HG03064 (cell line): ENCODE measurements around the gene DTX1.

ENCODE experiments used
- ATAC-seq: cut with Tn5 transposase; IDR thresholded peaks from one replicate; pipeline ENCODE4 v1.9.1; 2021; ENCODE audit warnings: low read depth; ENCODE audit not compliant: unreplicated experiment

The DTX1 gene

DNA sequence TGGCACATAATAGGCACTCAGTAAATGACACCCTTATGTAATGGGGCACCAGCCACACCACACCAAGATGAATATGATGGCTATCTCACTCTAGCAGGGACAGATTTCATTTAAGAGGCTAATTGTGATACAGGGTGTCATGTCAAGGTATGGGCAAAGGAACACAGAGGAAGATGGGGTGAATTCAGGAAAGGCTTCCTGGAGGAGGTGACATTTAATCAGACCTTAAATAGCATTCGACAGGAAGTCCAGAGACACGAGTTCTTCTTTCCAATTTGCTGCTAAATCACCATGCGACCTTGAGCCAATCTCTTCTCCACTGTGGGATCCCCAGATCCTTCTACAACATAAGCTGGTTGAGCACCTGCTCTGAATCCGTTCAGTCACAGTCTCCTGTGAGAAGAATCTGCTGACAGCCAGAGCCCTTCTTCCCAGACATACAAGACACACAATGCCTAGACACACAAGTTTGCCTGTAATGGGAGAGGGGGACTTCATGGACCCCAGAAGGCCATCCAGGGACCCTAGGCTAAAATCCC lies 1.5 kb upstream of the DTX1 start:
- ATAC-seq: no peak

DNA sequence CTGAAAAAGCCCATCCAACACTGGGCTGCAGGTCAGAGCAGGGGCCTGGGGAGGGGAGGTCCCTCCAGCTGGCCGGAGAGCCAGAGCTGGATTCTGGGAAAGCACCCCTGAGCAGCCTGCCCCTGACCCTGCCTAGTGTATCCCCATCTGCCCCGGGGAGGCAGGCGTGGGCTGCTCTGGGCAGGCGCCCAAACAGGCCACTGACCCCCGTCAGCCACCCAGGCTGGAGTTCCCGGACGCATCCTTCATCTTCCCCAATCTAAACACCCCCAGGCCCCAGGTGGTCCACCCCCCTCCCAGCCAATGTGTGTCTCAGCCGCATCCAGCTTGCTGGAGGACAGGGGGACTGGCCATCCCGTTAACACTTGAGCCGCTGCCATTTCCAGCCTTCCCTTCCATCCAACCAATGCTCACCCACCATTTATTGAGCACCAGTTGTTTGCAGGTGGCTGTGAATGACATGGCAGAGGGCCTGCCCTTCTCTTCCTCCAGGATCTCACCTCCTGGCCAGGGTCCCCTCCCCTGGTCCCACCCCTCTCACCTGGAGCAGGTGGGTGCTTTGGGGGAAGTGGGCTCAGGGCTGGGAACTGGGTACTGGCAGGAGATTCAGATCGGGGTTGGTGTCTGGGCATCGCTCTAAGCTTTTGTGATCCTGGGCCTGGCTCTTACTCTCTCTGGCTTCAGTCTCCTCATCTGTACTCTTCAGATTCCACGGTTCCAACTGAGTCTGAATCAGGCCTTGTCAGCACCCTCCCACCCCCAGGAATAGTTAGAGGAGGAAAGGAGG lies 743 bp upstream of the DTX1 start:
- ATAC-seq: no peak

GRCh38 chr12:113056381-113056630 lies 224 bp upstream of the DTX1 start:
- ATAC-seq: no peak

GRCh38 chr12:113057565-113058485 lies 1.3 kb downstream of the DTX1 start:
- ATAC-seq: no peak

DNA sequence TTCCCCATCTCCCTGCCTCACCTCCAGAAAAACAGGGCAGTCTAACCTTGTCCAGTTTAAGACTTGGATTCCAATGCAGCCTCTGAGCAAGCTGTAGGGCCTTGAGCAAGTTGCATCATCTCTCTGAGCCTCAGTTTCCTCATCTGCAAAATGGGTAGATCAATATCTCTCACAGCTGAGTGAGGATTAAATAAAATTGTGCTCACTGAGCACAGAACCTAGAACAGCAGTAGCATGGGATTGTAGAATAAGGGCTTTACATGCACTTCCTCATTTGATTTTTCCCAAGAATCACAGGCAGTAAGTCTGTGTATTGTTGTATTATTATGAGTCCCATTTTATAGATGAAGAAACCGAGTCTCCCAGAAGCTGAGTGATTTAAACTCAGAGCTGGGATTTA lies 2.0 kb downstream of the DTX1 start:
- no peak for ATAC-seq

- no peak for ATAC-seq
Measured at GRCh38 chr12:113059071-113059595, 2.6 kb downstream of the DTX1 start.

GRCh38 chr12:113060336-113060960 lies 3.9 kb downstream of the DTX1 start:
- no peak for ATAC-seq

DNA sequence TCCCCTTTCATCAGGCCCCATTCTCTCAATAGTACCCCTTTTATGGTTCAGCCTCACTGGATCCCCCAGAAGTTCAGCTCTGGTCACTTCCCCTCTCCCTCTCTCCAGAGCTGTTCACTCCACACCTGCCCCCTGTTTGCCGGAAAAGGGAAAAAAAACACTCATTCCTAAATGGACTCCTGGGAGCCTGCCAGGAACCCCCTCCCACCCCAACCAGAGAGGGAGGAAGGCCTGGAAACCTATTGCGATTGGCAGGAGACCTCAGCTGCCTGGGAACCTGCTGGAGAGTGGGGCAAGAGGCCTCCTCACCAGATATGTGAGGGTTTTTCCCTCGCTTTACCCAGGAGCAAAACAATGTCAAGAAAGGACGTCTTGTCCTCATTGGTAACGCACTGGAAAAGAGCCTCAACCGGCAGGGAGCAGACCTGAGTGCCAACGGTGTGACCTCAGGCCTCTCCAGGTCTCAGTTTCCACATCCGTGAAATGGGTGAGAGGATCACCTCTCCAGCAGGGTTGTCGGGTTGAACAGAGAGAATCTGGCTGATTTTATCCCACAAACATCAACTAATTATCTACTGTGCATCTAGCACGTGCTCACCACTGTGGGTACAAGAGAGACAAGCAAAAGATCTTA lies 4.6 kb downstream of the DTX1 start:
- no peak for ATAC-seq

- no peak for ATAC-seq
Measured at GRCh38 chr12:113062502-113063395, 6.2 kb downstream of the DTX1 start.

DNA sequence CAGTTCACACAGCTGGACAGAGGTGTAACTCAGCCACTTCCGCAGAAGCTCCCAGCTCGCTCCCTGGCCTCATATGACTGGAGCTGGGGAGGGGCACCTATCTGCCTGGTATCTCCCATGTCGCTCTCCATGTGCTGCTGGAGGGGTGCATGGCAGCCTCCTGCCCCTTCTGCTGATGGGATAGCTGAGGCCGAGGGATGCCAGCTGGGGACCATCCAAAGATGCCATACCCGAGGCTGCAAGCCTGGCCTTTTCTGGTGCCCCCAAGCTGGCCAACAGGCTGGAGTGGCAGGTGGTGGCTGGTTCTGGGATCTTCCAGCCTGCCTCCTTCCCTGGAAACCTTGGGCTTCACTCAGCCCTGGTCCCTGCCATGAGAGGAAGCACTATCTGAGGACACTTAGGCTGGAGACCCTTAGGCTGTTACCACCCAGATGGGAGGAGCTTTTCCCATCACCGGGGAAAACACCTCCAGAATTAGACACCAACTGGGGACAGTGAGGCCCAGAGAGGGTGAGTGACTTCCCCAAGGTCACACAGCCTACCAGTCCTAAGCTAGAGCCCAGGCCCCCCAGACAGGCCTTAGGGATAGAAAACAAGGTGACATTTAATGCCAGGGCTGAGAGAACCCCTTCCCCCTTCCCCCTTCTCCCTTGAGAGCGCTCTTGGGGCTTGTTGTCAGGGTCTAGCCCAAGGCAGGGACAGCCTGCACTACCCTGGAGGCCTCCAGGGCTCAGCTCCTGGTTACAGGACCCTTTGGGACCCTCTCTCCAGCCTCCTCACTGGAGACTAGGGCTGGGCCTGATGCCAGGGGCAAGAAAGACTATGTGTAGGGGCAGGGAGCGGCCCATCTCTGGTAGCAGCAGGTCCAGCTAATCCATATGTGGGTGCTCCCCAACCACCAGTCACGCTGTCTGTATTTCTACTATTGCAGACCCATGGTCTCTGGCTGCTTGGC lies 7.1 kb downstream of the DTX1 start:
- ATAC-seq: no peak

DNA sequence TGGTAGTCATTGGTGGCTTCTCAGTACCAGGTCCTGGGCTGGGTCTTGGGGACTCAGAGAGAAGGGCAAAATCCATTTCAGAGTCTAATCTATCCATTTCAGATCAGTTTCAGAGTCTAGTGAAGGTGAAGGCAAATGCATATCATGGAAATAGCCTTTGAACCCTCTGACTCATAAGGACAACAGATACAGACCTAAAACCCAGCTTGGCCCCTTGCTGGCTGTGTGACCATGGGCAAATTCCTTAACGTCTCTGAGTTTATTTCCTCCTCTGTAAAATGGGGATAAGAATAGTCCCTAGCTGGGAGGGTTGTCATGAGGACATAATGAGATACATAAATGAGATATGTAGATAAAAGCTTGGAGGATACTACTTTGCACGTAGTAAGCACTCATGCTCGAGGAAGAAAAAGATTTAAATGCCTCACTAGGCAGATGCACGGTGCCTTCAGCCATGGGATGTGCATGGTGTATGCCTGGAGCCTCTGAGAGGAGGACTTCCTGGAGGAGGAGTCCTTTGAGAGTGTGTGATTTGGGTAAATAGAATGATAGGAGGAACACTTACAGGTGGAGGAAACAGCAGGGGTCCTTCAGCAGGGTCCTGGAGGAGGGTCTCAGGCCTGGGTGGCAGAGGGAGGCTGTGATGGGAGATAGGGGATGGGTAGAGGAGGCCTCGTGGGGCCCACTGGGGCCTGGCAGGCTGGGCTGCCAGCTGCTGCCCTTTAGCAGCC lies 8.0 kb downstream of the DTX1 start:
- no peak for ATAC-seq

GRCh38 chr12:113065126-113066007 lies 8.8 kb downstream of the DTX1 start:
- no peak for ATAC-seq

- no peak for ATAC-seq
Measured at GRCh38 chr12:113066813-113067400, 10.4 kb downstream of the DTX1 start.

DNA sequence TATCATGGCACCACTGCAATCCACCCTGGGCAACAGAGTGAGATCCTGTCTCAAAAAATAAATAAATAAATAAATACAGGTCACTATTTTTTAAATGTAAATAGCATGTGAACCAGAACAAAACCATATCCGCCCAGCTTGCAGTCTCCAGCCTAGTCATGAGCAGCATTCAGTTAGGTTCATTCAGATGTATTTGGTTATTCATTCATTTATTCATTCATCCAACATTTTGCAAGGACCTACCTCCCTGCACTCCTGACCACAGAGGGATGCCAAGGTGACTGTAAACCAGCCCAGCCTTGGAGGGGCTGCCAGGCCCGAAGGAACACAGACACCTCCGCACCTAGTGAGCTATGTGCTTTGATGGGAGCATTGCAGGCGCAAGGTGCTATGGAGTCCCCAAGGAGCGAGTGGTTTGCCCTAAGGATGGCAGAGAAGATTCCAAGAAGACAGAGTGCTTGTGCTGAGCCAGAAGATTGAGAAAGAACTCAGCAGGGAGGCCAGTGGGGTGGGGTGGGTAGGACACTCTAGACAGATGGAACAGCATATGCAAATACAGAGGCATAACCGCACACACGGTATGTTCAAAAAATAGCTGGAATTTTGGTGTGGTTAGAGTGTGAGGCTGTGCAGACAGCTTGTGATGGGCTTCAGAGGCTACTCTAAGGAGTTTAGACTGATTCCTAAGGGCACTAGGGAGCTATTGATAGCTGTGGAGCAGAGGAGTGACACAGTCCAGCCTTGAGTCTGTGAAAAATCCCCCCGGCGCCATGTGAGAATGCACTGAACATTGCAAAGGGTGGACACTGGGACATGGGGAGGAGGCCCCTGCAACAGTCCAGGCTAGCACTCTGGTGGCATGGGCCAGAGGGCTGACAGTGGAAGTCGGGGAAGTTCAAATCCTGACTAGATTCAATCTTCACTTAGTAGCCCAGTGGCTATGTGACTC lies 11.7 kb downstream of the DTX1 start:
- no peak for ATAC-seq

DNA sequence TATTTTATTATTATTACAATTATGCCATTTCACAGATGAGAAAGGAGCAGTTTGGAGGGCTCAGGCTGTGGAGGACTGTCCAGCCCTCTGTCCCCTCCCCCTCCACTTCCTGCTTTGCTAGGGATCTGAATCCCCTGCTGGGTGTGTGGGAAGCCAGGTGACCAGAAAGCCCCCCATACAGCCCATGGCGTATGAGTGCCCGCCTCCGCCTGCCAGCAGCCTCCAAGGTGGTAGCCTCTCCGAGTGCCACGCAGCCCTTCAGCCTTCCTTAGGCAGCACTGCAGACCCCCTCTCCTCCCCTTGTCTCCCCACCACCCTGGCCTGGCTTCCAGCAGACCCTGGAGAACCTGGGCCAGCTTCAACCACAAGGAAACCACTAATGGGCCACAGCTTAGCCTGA lies 12.6 kb downstream of the DTX1 start:
- no peak for ATAC-seq
